ENCODE data around the gene PRSS33. TPM values are rescaled to one million over a fixed set of nuclear protein-coding genes. Genes with fewer than 3 reads are reported as not detected.

The PRSS33 gene, protein sequence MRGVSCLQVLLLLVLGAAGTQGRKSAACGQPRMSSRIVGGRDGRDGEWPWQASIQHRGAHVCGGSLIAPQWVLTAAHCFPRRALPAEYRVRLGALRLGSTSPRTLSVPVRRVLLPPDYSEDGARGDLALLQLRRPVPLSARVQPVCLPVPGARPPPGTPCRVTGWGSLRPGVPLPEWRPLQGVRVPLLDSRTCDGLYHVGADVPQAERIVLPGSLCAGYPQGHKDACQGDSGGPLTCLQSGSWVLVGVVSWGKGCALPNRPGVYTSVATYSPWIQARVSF
- 2.9 TPM for total RNA-seq

DNA sequence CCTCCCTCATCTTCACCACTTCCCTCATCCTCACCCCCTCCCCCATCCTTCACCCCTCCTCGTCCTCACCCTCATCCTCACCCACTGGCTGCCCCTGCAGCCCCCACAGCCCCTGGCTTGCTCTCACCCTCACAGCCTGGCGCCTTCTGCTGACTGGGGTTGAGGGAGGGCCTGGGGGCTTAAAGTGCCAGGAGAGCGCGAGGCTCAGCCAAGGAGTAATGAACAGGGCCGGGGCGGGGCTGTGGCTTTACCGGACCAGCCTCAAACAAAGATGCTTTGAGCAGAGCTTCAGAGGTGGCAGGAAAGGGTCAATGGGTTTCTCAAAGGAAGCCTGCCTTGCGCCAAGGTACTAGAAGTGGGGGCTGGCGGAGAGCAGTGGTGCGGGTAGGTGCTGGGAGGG lies at the start of gene PRSS33:
Gene PRSS33, minus strand, starts transcription at position 155 of the 400 bp plus-strand sequence. CDS start 1,013 bp downstream, outside the sequence.

DNA sequence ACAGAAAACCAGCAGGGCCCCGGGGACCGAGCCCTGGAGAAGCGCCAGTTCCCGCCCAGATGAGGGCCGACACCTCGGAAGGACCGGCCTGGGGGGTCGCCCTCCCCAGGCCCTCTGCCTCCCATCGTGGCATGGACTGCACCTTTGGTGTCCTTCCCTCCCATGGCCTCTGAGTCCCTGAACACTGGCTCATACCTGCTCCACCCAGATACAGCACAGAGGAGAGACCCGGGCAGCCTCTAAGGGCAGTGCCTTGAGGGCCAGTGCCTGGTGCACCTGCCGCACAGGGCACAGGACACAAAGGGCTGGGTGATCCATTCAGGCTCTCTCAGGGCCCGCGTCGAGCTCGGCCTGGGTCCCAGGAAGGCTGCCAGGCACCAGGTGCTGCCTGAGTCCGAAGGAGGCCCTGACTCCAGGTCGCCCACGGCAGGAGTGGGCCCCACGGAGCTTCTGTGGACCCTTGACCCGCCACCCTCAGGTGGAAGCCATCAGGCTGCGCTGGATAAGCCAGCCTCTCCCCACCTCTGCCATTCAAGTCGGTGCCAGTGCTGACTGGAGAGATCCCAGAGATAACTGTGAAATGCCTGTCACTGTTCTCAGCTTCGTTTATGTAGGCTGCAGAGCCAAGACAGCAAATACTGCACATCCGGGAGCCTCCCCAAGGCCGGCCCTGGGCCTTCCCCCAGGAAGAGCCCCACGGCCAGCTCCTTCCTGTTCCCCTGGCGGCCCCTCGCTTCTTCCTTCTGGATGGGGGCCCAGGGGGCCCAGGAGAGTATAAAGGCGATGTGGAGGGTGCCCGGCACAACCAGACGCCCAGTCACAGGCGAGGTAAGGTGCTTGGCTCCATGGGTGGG lies 42.4 kb upstream of the PRSS33 start, which contains the start of gene ZG16B:
Gene ZG16B, plus strand, starts transcription at position 803 of the 854 bp plus-strand sequence. CDS start 139 bp downstream, outside the sequence.

DNA sequence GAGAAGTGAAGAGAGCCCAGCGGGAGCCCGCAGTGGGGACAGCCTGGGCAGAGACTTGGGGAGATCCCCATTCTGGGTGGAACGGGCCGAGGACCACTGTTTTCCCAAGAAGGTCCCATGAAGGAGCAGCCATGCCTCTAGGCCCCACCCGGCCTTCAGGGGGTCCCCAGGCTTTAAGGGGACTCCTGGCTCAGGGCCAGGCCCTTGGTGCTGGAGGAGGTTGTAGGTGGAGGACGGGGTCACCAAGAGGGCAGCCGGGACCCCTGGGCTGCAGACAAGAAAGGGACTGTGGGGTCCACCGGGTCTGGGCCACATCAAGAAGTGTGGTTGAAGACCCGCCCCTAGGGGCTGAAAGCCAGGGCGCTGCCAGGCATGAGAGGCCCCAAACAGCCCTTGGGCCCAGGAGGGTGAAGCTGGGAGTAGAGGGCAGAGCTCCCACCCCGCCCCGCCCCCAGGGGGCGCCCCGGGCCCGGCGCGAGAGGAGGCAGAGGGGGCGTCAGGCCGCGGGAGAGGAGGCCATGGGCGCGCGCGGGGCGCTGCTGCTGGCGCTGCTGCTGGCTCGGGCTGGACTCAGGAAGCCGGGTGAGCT lies 29.5 kb upstream of the PRSS33 start, which contains the start of gene PRSS21:
Gene PRSS21, plus strand, starts transcription at position 487 of the 589 bp plus-strand sequence. Its CDS starts 32 bp downstream, at position 519.

DNA sequence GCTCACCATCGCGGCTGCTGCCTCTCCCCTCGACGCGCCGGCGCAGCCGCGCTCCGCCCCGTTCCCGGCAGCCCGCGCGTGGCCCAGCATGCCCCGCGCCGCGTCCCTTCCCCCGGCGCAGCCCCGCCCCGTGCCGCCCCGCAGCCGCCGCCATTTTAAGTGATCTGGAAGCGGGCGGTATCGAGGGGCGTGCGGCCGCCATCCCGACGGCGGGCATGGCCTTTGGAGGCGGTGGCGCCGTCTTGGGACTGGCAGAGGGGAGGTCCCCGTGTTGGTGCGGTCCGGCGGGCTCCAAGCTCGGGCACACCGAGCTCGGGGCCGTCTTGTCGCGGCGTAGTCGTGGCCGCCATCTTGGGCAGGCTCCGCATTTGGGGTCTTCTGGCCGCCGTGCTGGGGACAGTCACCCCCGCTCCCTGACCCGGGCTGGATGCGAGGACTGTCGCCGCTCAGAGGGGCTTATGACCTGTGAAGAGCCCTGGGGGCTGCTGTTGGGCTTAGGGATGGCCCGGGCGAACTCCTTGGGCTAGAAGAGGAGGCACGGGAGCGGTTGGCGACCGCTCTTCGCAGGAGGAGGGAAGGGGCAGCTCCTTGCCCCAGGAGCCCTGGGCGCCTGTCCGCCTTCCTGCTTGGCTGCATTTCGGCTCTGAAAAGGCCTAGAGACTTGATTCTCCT lies 10.0 kb downstream of the PRSS33 start, which contains the start of gene ELOB:
Gene ELOB, minus strand, starts transcription at position 50 of the 672 bp plus-strand sequence. Its CDS starts 41 bp downstream, at position 9.

DNA sequence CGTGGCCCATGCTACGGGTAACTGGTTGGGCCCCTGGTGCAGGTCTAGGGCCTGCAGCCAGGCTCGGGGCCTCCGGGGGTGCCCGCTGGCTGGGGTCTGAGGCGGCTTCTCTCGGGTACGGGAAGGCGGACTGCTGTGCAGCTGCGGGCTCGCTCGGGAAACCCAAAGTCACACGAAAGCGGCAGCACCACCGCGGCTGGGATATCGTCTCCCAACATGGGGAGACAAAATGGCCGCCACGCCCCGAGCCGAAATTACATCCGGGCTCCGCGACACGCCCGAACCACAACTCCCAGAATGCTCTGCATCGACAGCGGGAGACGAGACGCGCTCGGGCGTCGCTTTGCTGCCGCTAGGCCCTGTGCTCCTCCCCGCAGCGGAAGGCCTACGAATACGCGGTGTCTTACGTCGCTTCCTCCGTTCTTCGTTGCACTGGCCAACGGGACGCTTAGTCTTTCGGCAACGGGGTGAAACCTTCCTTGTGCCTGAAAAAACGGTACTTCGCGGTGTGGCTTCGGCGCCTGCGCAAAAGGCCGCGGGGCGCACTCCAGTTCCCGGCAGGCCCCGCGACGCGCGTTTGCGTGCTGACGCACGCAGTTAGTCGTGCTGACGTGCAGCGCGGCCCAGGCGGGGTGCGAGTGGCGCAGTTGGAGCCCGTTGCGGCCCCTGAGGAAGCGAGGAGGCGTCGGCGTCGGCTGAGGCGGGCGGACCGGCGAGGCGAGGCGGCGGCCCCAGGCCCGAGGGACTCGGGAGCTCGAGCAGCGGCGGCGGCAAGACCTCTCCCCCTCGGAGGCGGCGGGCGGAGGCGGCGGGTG lies 35.1 kb downstream of the PRSS33 start, which contains the start of gene SRRM2:
Gene SRRM2, plus strand, starts transcription at position 604 of the 815 bp plus-strand sequence. CDS start 3,727 bp downstream, outside the sequence.

Other genes starting within 250 kb of the PRSS33 start
- 35.7 TPM for gene PDPK1, start 249.5 kb downstream of the PRSS33 start, total RNA-seq
- 36.1 TPM for gene KCTD5, start 105.0 kb downstream of the PRSS33 start, total RNA-seq
- 2.0 TPM for gene PRSS27, start 67.3 kb downstream of the PRSS33 start, total RNA-seq
- gene SRRM2, start 34.9 kb downstream of the PRSS33 start, total RNA-seq = 265 TPM
- gene ELOB, start 10.3 kb downstream of the PRSS33 start, total RNA-seq = 283 TPM
- gene PRSS41, start 10.9 kb upstream of the PRSS33 start, total RNA-seq = not detected
- not detected for gene PRSS21, start 29.7 kb upstream of the PRSS33 start, total RNA-seq
- gene ZG16B, start 42.7 kb upstream of the PRSS33 start, total RNA-seq = 4.8 TPM
- 1.2 TPM for gene PRSS22, start 70.6 kb upstream of the PRSS33 start, total RNA-seq
- 46.7 TPM for gene FLYWCH2, start 95.7 kb upstream of the PRSS33 start, total RNA-seq
- 35.2 TPM for gene FLYWCH1, start 124.4 kb upstream of the PRSS33 start, total RNA-seq
- 1.6 TPM for gene KREMEN2, start 176.7 kb upstream of the PRSS33 start, total RNA-seq
- 23.0 TPM for gene PAQR4, start 181.8 kb upstream of the PRSS33 start, total RNA-seq
- gene PKMYT1, start 192.9 kb upstream of the PRSS33 start, total RNA-seq = 8.2 TPM
- gene CLDN9, start 225.4 kb upstream of the PRSS33 start, total RNA-seq = not detected
- not detected for gene CLDN6, start 230.6 kb upstream of the PRSS33 start, total RNA-seq
- 10.3 TPM for gene TNFRSF12A, start 232.8 kb upstream of the PRSS33 start, total RNA-seq
- gene HCFC1R1, start 236.4 kb upstream of the PRSS33 start, total RNA-seq = 10.0 TPM
- gene THOC6, start 236.5 kb upstream of the PRSS33 start, total RNA-seq = 10.3 TPM
- gene BICDL2, start 249.4 kb upstream of the PRSS33 start, total RNA-seq = 3.1 TPM

Measured in camera-type eye (tissue), 1 donor.